Measurements from ENCODE around the gene TECPR1. TPM values are rescaled to one million over a fixed set of nuclear protein-coding genes. Genes with fewer than 3 reads are reported as not detected.

Gene TECPR1
- total RNA-seq, 2 donors from 2014 or later, result 39.7 to 45.2 TPM

GRCh38 chr7:98286093-98286539, 34.1 kb upstream of the TECPR1 start:
- ATAC-seq, result no peak
- intact Hi-C loops (cut with DNase I, micrococcal nuclease), result no loop called here

GRCh38 chr7:98285157-98286092, 33.4 kb upstream of the TECPR1 start:
- peak in 1 of 2 donors; percentile 42 for DNase-seq
- intact Hi-C loops (cut with DNase I, micrococcal nuclease), result no loop called here
- no peak for ATAC-seq

More at GRCh38 chr7:98286093-98286539, 34.1 kb upstream of the TECPR1 start:
- DNase-seq, result peak; percentile 57 to 60

- intact Hi-C loops (cut with DNase I, micrococcal nuclease), result no loop called here
- DNase-seq (peak; percentile 85 to 95), ATAC-seq (peak; percentile 51)
Observed at GRCh38 chr7:98284335-98285036, 32.5 kb upstream of the TECPR1 start.

GRCh38 chr7:98283887-98284222, 31.8 kb upstream of the TECPR1 start:
- ATAC-seq, result no peak
- DNase-seq, result peak; percentile 34 to 46
- intact Hi-C loops (cut with DNase I, micrococcal nuclease), result no loop called here

- DNase-seq (peak; percentile 68 to 74), ATAC-seq (peak; percentile 14)
- intact Hi-C loops (cut with DNase I, micrococcal nuclease), result no loop called here
Observed at GRCh38 chr7:98283127-98283886, 31.3 kb upstream of the TECPR1 start.

GRCh38 chr7:98282703-98283102, 30.7 kb upstream of the TECPR1 start:
- no peak for DNase-seq
- ATAC-seq, result no peak
- intact Hi-C loops (cut with DNase I, micrococcal nuclease), result no loop called here

GRCh38 chr7:98281757-98282606, 29.9 kb upstream of the TECPR1 start:
- intact Hi-C loops (cut with DNase I, micrococcal nuclease), result no loop called here
- peak; percentile 45 to 70 for DNase-seq
- ATAC-seq, result peak; percentile 3

GRCh38 chr7:98280791-98281756, 29.0 kb upstream of the TECPR1 start, which contains the start of gene BRI3:
Gene BRI3, plus strand, starts transcription at chr7:98281686. Its CDS starts 110 bp downstream, at chr7:98281796.
- intact Hi-C loops (cut with DNase I, micrococcal nuclease), result no loop called here

GRCh38 chr7:98280296-98280695, 28.3 kb upstream of the TECPR1 start:
- DNase-seq (no peak), ATAC-seq (no peak)
- intact Hi-C loops (cut with DNase I, micrococcal nuclease), result no loop called here

More at GRCh38 chr7:98280791-98281756, 29.0 kb upstream of the TECPR1 start, which contains the start of gene BRI3:
- peak; percentile 60 for ATAC-seq
- peak; percentile 88 to 92 for DNase-seq

GRCh38 chr7:98278936-98279335, 26.9 kb upstream of the TECPR1 start:
- no peak for DNase-seq
- ATAC-seq, result no peak
- intact Hi-C loops (cut with DNase I, micrococcal nuclease), result no loop called here

- intact Hi-C loops (cut with DNase I, micrococcal nuclease), result no loop called here
- ATAC-seq (no peak), DNase-seq (no peak)
Observed at GRCh38 chr7:98278408-98278807, 26.4 kb upstream of the TECPR1 start.

- intact Hi-C loops (cut with DNase I, micrococcal nuclease), result no loop called here
- DNase-seq (no peak), ATAC-seq (peak; percentile 54)
Observed at GRCh38 chr7:98276241-98276761, 24.3 kb upstream of the TECPR1 start.

GRCh38 chr7:98267303-98267702, 15.3 kb upstream of the TECPR1 start:
- DNase-seq (no peak), ATAC-seq (no peak)
- intact Hi-C loops (cut with DNase I, micrococcal nuclease), result no loop called here

- peak; percentile 63 for ATAC-seq
- no peak for DNase-seq
- intact Hi-C loops (cut with DNase I, micrococcal nuclease), result no loop called here
Observed at GRCh38 chr7:98266840-98267239, 14.8 kb upstream of the TECPR1 start.

- ATAC-seq (no peak), DNase-seq (no peak)
- intact Hi-C loops (cut with DNase I, micrococcal nuclease), result no loop called here
Observed at GRCh38 chr7:98265841-98266271, 13.8 kb upstream of the TECPR1 start.

- no peak for DNase-seq
- no peak for ATAC-seq
- intact Hi-C loops (cut with DNase I, micrococcal nuclease), result no loop called here
Observed at GRCh38 chr7:98257701-98258100, 5.7 kb upstream of the TECPR1 start.

- intact Hi-C loops (cut with DNase I, micrococcal nuclease), result no loop called here
- ATAC-seq (no peak), DNase-seq (no peak)
Observed at GRCh38 chr7:98256431-98256830, 4.4 kb upstream of the TECPR1 start.

Measured in left colon (tissue), 2 donors.